T-helper 9 cell (primary cell): ENCODE measurements around the gene C22orf15.

Source experiments
- DNase-seq: peaks from one replicate; pipeline ENCODE4 v3.0.0-alpha.2; 2020

The C22orf15 gene

DNA sequence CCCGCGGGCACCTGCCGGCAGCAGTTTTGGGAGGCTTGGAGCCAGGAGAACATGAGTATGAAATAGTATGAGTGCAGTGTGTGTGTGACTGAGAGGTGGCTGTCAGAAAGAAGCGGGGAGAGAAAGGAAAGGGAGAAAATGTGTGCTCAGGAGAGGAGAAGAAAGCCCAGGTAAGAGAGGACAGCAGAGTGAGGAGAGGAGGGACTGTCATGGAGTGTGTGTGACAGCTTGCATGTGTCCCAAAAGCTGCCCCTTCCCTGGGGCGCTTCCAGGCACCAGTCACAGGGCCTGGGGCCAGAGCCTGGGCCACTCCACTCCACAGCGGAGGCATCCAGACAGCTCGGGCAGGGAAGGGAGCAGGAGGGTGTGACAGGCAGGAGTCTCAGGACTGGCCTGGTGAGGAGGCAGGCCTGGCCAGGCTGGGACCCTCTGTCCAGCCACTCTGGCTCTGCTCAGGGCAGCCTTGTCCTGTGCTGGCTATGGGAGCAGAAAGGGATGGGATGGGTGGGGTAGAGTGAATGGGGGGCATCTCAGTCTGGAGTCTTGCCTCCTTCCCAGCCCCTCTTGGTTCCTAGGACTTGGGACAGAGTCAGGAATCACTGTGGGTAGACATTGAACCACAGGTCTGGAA lies 10.8 kb downstream of the C22orf15 start:
- no peak for DNase-seq

DNA sequence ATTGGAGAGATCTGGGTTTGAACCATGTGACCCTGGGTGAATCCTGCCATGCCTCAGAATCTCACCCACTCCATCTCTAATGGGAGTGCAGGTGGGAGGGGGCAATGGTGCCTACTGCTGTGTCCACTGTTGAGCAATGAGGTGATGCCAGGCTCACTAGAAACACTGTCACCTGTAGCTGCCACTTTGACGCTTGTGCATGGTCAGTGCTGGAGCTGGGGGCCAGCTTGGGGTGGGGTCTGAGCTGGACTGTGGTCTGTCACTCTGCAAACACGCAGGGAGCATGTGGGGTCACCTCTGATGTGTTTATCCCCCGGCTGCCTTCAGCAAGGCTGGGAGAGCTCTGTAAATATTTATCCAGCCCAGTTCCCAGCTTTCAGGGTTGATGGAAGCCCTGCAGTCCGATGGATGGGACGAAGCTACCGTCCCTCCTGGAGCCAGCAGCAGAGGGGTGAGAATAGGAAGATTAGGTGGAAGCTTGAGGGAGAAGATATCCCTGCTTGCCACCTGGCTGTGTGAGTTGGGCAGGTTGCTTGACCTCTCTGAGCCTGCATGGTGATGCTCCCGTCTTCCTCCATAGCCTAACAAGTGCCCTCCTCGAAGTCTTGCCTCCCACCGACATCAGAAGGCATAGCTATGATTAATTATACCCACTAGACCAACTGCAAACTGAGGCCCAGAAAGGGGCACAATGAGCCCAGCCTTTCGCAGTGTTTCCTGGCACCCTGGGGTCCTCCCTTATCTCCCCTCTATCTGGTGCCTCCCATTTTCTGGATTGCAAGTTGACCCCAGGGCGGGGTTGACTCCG lies 11.5 kb downstream of the C22orf15 start:
- DNase-seq = no peak

- DNase-seq = no peak
Measured at GRCh38 chr22:23774922-23775436, 12.2 kb downstream of the C22orf15 start.

GRCh38 chr22:23775779-23776375 lies 13.1 kb downstream of the C22orf15 start:
- no peak for DNase-seq

GRCh38 chr22:23777776-23778576 lies 15.2 kb downstream of the C22orf15 start:
- no peak for DNase-seq

DNA sequence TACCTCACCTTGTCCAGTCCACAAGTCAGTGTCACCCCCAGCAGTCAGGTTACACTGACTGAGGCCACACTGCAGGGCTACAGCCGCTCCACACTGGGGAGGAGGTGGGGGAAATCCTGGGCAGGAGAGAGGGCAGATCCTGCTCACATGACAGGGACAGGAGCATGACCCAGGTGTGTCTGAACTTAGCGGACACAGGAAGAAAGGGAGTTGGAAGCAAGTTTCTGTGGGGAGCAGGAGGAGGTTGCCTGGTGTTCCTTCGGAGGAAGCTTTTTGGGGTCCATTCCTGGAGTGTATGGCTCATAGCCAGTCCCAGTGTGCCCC lies 15.7 kb downstream of the C22orf15 start:
- no peak for DNase-seq

GRCh38 chr22:23779083-23779482 lies 16.3 kb downstream of the C22orf15 start:
- DNase-seq = no peak

- DNase-seq = no peak
Measured at GRCh38 chr22:23779731-23780130, 16.9 kb downstream of the C22orf15 start.

DNA sequence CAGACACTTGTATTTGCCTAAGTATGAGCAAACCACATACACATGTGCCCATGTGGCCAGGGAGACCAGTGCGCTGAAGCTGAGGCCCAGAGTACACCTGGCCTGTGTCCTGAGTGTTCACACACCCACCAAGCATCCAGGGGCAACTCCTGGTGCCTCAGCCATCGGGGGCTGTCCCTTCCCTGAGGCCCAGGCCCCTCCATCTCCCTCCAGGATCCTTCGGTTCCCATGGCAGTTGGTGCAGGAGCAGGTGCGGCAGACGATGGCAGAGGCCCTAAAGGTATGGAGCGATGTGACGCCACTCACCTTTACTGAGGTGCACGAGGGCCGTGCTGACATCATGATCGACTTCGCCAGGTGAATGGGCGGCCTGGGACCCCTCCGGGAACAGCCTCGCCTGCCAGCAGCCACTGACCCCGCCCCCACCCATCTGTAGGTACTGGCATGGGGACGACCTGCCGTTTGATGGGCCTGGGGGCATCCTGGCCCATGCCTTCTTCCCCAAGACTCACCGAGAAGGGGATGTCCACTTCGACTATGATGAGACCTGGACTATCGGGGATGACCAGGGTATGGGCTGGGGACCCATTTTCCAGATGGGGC lies 17.5 kb downstream of the C22orf15 start:
- DNase-seq = no peak

DNA sequence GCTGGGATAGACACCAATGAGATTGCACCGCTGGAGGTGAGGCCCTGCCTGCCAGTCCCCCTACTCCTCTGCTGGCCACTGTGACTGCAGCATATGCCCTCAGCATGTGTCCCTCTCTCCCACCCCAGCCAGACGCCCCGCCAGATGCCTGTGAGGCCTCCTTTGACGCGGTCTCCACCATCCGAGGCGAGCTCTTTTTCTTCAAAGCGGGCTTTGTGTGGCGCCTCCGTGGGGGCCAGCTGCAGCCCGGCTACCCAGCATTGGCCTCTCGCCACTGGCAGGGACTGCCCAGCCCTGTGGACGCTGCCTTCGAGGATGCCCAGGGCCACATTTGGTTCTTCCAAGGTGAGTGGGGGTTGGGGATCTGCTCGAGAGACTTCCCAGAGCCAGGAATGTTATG lies 18.3 kb downstream of the C22orf15 start:
- no peak for DNase-seq

DNA sequence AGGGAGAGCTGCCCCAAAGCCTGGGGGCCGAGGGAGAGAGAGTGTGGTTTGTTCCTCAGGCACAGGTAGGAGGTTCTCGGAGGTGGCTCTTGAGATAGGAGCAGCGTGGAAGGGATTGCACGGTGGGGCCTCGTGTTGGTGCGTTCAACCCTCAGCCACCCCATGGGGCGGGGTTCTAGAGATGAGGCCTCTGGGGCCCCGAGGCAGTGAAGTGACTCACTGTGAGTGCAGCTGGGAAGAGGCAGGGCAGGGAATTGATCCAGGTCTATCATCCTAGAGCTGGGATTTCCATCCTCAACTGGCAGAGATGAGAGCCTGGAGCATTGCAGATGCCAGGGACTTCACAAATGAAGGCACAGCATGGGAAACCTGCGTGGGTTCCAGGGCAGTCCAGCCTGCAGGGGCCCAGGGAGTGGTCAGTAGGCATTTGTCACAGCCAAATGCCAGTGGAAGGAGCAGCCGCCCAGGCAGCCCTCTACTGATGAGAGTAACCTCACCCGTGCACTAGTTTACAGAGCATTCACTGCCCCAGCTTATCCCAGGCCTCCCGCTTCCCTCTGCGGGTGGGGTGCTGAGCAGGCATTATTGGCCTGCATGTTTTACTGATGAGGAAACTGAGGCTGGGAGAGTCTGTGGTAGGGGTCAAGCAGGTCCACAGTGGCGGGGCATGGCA lies 18.9 kb downstream of the C22orf15 start:
- no peak for DNase-seq

DNA sequence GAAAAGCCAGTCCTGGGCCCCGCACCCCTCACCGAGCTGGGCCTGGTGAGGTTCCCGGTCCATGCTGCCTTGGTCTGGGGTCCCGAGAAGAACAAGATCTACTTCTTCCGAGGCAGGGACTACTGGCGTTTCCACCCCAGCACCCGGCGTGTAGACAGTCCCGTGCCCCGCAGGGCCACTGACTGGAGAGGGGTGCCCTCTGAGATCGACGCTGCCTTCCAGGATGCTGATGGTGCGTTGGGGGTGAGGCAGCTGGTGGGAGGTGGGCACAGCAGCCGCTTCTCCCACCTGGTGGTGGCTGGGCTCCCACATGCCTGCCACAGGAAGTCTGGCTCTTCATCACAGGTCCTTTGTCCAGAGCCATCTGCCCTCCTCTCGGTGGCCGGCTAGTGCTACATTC lies 19.5 kb downstream of the C22orf15 start:
- no peak for DNase-seq

- no peak for DNase-seq
Measured at GRCh38 chr22:23782703-23783102, 19.9 kb downstream of the C22orf15 start.

DNA sequence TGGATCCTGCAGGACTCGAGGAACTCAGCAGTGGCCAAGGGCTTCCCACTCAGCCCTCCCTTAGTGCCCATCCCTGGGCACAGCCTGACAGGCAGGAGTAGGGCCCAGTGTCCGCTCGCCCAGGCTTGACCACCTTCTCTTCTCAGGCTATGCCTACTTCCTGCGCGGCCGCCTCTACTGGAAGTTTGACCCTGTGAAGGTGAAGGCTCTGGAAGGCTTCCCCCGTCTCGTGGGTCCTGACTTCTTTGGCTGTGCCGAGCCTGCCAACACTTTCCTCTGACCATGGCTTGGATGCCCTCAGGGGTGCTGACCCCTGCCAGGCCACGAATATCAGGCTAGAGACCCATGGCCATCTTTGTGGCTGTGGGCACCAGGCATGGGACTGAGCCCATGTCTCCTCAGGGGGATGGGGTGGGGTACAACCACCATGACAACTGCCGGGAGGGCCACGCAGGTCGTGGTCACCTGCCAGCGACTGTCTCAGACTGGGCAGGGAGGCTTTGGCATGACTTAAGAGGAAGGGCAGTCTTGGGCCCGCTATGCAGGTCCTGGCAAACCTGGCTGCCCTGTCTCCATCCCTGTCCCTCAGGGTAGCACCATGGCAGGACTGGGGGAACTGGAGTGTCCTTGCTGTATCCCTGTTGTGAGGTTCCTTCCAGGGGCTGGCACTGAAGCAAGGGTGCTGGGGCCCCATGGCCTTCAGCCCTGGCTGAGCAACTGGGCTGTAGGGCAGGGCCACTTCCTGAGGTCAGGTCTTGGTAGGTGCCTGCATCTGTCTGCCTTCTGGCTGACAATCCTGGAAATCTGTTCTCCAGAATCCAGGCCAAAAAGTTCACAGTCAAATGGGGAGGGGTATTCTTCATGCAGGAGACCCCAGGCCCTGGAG lies 20.7 kb downstream of the C22orf15 start:
- DNase-seq = no peak

DNA sequence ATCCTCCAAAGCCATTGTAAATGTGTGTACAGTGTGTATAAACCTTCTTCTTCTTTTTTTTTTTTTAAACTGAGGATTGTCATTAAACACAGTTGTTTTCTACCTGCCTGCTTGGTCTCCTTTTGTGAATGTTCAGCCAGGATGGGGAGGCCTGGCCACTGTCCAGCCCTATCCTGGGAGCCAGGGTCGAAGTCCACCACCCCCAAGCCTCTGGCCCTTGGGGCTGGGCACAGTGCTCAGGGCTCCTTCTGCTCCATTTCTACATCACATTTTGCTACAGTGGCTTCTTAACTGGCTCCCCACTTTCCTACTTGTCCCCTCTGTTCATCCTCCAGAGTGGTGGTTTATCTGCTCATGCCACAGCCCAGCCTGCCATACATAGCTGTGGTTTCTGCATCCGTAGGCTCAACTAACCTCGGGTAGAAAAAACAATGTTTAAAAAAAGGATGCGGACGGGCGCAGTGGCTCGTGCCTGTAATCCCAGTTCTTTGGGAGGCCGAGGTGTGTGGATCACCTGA lies 21.5 kb downstream of the C22orf15 start:
- DNase-seq = no peak

DNA sequence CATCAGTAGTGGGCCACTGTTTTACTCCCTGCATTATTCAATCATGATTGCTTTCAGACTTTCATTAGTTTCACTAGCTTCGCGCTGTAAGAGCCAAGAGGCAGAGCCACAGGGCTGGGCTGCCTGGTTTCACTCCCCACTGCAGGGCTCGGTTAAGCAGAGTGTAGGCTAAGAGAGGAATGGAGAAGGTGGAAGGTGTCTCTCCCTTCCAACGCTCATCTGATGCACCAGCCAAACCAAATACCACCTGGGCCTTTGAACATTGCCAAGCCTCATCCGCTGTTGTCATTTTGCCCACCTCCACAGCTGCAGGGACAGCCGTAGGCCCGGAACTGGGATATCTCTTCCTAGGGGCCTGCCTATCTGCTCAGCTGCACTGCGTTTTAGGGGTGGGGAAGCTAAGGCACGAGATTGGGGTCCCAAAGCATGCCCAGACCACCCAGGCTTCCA lies 23.5 kb downstream of the C22orf15 start:
- DNase-seq = no peak

DNA sequence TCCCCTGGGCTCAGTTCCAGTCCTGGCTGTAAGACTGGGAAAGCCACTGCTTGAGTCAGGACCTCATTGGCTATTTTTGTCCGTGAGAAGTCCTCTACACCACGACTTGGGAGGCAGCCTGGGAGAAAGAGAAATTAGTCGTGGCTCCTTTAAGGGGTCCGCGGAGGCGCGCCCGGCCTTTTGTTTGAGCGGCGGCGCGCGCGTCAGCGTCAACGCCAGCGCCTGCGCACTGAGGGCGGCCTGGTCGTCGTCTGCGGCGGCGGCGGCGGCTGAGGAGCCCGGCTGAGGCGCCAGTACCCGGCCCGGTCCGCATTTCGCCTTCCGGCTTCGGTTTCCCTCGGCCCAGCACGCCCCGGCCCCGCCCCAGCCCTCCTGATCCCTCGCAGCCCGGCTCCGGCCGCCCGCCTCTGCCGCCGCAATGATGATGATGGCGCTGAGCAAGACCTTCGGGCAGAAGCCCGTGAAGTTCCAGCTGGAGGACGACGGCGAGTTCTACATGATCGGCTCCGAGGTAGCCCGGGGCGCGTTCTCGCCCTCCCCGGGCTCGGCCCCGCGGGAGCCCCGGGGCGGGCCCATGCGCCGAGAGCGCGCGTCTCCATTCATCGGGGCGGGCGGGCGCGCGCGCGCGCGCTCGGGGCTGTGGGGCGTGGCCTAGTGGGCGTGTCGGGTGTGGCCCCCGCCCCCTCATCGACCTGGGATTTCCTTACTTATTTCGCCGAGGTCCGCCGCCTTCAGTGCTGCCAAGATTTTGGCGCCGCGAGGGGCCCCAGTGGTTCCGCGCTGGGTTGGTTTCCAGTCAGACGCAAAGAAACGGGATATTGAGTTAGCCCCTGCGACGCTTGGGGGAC lies 24.2 kb downstream of the C22orf15 start, which contains the start of gene SMARCB1:
SMARCB1 (plus strand) TSS at position 215 of the 848 bp plus-strand sequence; CDS start at position 419, 204 bp downstream.
- peak; percentile 94 for DNase-seq

GRCh38 chr22:23787600-23787896 lies 24.8 kb downstream of the C22orf15 start:
- no peak for DNase-seq

DNA sequence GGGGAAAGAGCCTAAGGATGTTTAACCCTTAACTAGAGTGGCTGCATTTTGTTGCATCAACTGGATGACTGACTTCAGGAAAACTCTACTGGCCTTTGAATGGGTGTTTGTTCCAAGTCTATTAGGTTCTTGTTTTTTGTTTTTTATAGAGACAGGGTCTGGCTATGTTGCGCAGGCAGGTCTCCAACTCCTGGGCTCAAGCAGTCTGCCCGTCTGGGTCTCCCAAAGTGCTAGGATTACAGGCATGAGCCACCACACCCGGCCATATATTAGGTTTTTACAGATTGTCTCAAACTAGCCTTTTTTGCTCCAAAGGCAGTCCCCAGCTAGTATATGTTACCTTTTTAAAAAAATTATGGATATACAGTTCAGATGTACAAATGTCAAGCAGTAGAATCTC lies 25.1 kb downstream of the C22orf15 start:
- no peak for DNase-seq

DNA sequence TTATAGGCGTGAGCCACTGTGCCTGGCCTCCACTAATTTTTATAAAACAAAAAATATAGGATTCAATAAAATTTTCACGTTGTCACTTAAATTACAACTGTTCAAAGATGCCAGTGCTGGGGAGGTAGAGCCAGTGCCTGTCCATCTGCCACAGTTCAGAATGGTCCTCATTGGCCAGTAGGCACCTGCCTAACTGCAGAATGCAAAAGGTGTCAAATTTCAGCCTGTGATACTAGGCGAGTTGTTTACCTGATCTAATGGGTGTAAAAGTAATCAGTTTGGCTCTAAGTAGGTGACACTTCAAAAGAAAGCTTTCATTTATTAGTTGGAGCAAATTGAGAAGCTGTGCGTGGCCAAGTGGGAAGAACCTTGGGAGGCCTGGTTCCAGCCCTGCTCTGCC lies 26.3 kb downstream of the C22orf15 start:
- no peak for DNase-seq
